Left colon (tissue), 2 donors: Measurements from ENCODE around the gene SPSB1. TPM values are rescaled to one million over a fixed set of nuclear protein-coding genes. Genes with fewer than 3 reads are reported as not detected.

Source experiments
- ATAC-seq: fragments of 200-7000 bp; cut with Tn5 transposase; one replicate; pipeline ENCODE4 v1.9.1; 2020; ENCODE audit warnings: mild to moderate bottlenecking, moderate library complexity
- DNase-seq, 2 donors: peaks; one replicate each; pipeline ENCODE4 v3.0.0-alpha.2; 2020
- intact Hi-C, 2 donors: fragments of 100-400 bp; cut with DNase I in 1 of 2; cut with micrococcal nuclease in 1 of 2; formaldehyde crosslinking; loops; one replicate each; pipeline versions ENCODE4 v1.11.2 to v1.14.0; 2022; cut with DNase I, micrococcal nuclease
- total RNA-seq, 2 donors: library from RNA; stranded (reverse); fragmentation: NEBNext Ultra II Directional; extraction: Animal tissue kit (Norgen Biotek cat#: 25700); gene quantifications; one replicate each; pipeline ENCODE4 v1.2.1, GENCODE V29; 2021
- donor health status: DM: no; HTN: no; CAD: no.
- donor health status: DM: yes; HTN: yes; CAD: no.

SPSB1 gene
- total RNA-seq, 2 donors from 2014 or later: 30.3 to 56.4 TPM

GRCh38 chr1:9350013-9350908 lies 57.6 kb downstream of the SPSB1 start:
- ATAC-seq (peak; percentile 81), DNase-seq (peak in 1 of 2 donors; percentile 54)
- intact Hi-C loops: no loop called here

DNA sequence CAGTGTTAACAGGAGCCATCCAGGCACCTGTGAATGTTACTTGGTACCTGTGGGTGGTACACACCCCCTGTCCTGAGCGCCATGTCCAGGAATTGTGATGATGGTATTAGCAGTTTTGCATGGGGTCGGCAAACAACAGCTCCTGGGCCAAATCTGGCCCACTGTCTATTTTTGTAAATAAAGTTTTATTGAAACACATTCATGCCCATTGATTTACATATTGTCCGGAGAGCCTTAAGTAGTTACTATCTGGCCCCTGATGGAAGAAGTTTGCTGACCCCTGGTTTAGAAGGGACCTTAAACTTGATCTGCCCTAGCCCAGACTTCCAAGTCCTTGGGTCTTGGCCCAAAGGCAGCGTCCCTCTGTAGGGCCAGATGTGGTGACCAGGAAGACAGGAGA lies 58.3 kb downstream of the SPSB1 start:
- DNase-seq (no peak), ATAC-seq (no peak)
- intact Hi-C loops: no loop called here

- ATAC-seq (peak; percentile 7), DNase-seq (no peak)
- intact Hi-C loops: no loop called here
Observed at GRCh38 chr1:9351654-9352271, 59.1 kb downstream of the SPSB1 start.

GRCh38 chr1:9352377-9353134 lies 59.9 kb downstream of the SPSB1 start:
- intact Hi-C loops: no loop called here
- DNase-seq: no peak
- no peak for ATAC-seq

GRCh38 chr1:9355503-9355902 lies 62.8 kb downstream of the SPSB1 start:
- ATAC-seq (no peak), DNase-seq (no peak)
- intact Hi-C loops: no loop called here

- ATAC-seq: no peak
- intact Hi-C loops: no loop called here
- no peak for DNase-seq
Observed at GRCh38 chr1:9356021-9356420, 63.3 kb downstream of the SPSB1 start.

GRCh38 chr1:9356829-9357466 lies 64.3 kb downstream of the SPSB1 start:
- DNase-seq (no peak), ATAC-seq (no peak)
- intact Hi-C loops: no loop called here

DNA sequence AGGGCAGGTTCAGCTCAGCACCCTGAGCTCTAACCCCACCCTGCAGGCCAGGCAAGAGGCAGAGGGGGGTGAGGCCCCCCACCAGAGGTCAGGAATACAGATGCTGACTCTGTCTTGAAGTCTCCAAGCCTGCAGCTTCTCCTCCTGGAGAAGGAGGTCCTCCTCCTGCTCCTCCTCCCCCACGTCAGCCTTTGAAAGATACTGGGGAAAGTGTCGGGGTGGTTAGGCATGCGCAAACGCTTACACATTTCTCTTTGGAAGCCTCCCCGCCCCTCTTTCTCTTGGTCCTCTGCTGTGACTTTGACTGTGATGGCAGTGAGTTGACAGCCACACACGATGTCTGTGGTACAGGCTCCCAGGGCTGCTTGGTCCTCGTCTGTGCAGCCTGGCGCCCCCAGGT lies 65.3 kb downstream of the SPSB1 start:
- intact Hi-C loops: no loop called here
- ATAC-seq: no peak
- DNase-seq: no peak

GRCh38 chr1:9360371-9361064 lies 67.8 kb downstream of the SPSB1 start:
- no peak for ATAC-seq
- intact Hi-C loops: no loop called here

DNA sequence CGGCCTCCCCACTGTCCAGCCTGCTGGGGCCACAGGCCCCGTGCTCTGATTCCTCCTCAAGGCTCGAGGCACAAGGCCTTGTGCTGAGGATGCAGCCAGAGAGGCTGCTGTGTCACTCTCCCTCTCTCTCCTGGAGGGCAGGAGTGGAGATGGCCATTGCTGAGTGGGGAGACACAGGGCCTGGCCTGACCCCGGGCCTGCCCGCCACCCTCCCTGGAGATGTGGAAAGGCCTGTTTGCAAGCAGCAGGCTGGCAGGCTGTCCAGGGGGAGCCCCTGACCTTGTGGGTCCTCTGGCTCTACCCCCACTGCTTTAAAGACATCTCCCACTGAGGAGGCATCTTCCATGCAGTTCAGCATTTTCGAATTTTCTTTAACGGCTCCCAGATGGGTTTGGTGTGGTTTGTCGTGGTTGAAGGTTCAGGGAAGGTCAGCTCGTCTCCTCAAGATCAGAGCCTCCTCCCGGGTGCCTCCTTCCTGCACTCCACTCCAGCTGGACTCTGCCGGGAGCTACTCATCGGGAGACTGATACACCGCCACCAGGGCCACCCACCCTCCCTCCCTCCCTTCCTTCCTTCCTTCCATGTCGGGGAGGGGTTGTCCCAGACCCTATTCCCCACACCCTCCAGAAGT lies 69.1 kb downstream of the SPSB1 start:
- DNase-seq: no peak
- intact Hi-C loops: no loop called here
- ATAC-seq: no peak

More at GRCh38 chr1:9360371-9361064, 67.8 kb downstream of the SPSB1 start:
- DNase-seq: no peak

GRCh38 chr1:9362488-9362887 lies 69.8 kb downstream of the SPSB1 start:
- ATAC-seq: no peak
- no peak for DNase-seq
- intact Hi-C loops: no loop called here

DNA sequence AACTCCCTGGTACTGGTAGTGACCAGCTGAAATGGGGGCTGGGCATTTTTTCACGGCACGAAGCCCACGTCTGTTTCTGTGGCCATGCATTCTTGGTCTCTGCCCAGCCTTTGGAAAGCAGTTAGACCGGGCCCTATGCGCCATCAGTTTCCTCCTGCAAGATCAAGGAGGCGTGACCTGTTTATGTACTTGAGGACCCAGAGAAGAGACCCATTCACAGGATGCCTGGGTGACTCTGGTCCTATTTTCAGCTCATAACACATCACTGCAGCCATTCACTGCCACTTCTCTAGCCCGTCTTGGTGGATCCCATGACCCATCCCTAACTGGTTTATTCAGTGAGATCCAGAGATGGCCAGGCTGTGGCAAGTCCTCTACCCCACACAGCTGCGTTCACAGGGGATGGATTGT lies 70.4 kb downstream of the SPSB1 start:
- intact Hi-C loops: no loop called here
- ATAC-seq (no peak), DNase-seq (no peak)

GRCh38 chr1:9366298-9366697 lies 73.6 kb downstream of the SPSB1 start:
- intact Hi-C loops: no loop called here
- no peak for DNase-seq
- no peak for ATAC-seq

GRCh38 chr1:9366943-9367780 lies 74.5 kb downstream of the SPSB1 start:
- ATAC-seq (no peak), DNase-seq (no peak)
- intact Hi-C loops: no loop called here

DNA sequence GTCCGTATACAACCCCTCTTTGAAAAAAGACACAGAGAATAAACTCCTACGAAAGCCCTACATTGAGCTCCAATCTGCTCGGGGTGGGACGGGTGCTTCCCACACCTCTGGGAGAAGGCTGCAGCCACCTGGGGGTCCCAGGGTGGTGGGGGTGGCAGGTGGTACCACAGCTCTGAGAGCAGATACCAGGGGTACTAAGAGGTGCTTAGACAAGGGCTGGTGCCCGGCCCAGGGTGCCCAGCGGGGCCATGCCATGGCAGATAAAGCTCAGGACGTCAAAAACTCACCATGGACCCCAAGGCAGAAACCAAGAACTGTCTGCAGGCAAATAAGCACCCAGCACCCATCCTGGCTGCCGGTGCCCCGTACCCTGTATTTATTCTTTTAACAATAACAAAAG lies 75.1 kb downstream of the SPSB1 start:
- no peak for DNase-seq
- no peak for ATAC-seq
- intact Hi-C loops: no loop called here

GRCh38 chr1:9368356-9368755 lies 75.7 kb downstream of the SPSB1 start:
- DNase-seq: no peak
- intact Hi-C loops: no loop called here
- no peak for ATAC-seq

DNA sequence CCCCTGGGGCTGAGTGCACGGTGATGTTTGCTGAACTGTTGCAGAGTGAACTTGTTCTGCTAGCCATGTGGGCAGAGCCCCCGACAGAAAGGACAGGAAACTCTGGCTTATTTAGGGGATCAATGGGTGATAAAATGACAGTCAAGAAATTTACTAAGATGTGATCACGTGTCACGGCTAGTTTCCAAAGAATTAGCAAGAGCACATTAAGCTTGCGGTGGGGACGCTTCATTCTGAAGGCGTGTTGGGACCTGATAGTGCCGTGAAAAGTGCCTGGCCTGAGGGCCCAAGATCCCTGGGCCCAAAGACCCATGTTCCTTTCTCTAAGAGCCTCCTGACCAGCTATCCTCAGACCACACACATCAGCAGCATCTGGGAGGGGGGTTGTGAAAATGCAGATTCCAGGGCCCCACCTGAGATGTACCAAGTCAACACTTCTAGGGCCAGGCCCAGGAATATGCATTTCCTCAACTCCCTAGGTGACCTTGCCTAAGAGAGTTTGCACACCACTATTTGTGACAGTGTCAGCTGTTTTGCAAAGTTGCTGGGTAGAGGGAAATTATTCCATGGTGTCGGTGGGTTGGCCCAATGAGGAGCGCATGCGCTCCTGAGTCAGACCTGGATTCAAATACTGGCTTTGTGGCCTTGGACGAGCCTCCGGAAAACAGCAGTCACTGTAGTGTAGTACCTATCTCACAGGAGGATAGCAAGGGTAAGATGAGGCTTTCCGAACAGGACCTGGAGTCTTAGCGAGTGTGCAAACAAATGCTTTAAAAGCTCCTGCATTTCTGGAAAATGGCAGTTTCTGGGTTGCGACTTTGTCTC lies 77.5 kb downstream of the SPSB1 start:
- intact Hi-C loops: no loop called here

More for the DNA sequence above, 77.5 kb downstream of the SPSB1 start:
- ATAC-seq (no peak), DNase-seq (no peak)
